GM19395 (cell line): ENCODE data around the gene C17orf100.
"Not testable (repeated sequence)": the region's sequence is repeated elsewhere in the genome, so short reads cannot be mapped to it uniquely, and the experiment has no call there.

Experiments
- ATAC-seq: cut with Tn5 transposase; IDR thresholded peaks from one replicate; pipeline ENCODE4 v1.9.1; 2021; ENCODE audit warnings: mild to moderate bottlenecking, moderate library complexity; ENCODE audit not compliant: unreplicated experiment

The C17orf100 gene

GRCh38 chr17:6688944-6689343 is 37.4 kb downstream of the C17orf100 start:
- ATAC-seq = no peak

- no peak for ATAC-seq
These were observed 39.1 kb downstream of the C17orf100 start for GRCh38 chr17:6690641-6691040.

GRCh38 chr17:6691546-6691945 is 40.0 kb downstream of the C17orf100 start:
- no peak for ATAC-seq

- ATAC-seq = not testable (repeated sequence)
These were observed 40.4 kb downstream of the C17orf100 start for GRCh38 chr17:6691958-6692357.

- no peak for ATAC-seq
These were observed 43.5 kb downstream of the C17orf100 start for GRCh38 chr17:6695051-6695450.

- ATAC-seq = no peak
These were observed 44.0 kb downstream of the C17orf100 start for GRCh38 chr17:6695565-6695964.

GRCh38 chr17:6696906-6697305 is 45.3 kb downstream of the C17orf100 start:
- ATAC-seq = no peak

GRCh38 chr17:6698004-6698403 is 46.4 kb downstream of the C17orf100 start:
- ATAC-seq = no peak

GRCh38 chr17:6699997-6700947 is 48.7 kb downstream of the C17orf100 start:
- no peak for ATAC-seq

GRCh38 chr17:6700948-6701307 is 49.4 kb downstream of the C17orf100 start:
- ATAC-seq = no peak

GRCh38 chr17:6701719-6702118 is 50.2 kb downstream of the C17orf100 start:
- no peak for ATAC-seq

GRCh38 chr17:6702567-6703215 is 51.1 kb downstream of the C17orf100 start:
- no peak for ATAC-seq
